GM21423 (cell line): ENCODE results near the gene CMIP.

Experiments
- ATAC-seq: cut with Tn5 transposase; IDR thresholded peaks from one replicate; pipeline ENCODE4 v1.9.1; 2021; ENCODE audit warnings: mild to moderate bottlenecking, moderate library complexity; ENCODE audit not compliant: unreplicated experiment

Gene CMIP

DNA sequence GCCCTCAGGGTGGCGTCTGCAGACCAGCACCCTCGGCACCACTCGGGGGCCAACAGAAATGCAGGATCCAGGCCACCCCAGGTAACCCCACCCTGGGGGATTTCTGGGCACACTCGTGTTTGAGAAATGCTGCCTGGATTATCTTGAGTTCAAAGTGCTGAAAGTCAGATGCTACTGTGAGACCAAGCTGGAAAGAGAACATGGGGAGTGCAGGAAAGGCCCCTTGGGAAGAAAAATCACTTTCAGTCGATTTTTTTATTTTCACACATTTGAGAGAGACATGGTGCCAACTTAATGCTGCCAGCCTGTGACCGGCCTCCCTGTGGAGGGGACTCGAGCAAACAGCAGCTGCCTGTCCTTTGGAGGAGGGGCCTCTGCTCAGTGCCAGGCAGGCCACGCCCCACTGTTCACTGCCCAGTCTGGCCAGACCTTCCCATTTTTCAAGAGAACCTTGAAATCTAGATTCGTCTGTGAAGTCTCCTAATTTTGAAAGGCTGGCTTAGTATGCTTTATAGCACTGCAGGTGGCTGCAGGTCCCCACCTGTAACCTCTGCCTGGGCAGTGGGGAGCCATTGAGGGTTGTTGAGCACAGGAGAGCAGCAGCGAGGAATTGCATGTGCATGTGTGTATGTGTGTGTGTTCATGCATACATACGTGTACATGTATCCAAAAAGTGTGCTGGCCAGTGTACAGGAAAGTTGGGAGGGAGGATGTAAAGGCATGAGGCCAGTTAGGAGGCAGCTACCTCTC, 263.8 kb downstream of the CMIP start:
- ATAC-seq: no peak

DNA sequence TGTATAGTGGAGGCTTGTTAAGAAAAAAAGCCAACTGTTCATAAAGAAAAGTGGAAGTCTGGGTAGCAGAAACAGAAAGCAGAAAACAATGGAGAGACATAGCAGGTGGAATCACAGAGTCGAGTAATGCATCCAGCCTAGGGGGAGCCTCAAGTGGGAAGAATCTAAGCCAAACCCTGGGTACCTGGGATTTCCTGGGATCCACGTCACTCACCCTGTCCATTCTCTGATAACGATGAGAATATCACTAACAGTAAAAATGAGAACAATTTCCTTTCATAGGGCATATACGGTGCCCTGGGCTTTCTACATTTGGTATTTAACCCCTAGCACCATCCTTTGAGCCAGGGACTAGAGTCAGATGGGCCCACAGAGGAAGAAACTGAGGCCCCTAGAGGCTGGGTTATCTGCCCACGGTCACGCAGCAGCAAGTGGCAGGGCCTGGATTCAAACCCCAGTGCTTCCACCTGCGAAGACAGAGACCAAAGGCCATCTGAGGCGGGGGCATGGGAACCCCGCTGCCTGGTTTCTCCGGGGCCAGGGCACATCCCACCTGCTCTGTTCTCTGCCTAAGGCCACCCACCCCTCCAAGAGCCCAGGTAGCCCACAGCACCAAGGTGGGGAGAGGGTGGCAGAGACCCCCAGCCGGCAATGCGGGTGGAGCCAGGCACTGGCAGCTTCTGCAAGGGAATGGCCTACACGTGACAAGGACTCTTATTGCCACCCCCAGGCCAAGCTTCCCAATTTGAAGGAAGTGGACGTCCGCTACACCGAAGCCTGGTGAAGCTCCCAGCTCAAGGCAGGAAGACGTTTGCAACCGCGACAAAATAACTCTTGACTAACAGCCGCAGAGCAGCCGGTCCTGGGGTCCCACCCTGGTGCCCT, 264.6 kb downstream of the CMIP start:
- ATAC-seq: no peak

DNA sequence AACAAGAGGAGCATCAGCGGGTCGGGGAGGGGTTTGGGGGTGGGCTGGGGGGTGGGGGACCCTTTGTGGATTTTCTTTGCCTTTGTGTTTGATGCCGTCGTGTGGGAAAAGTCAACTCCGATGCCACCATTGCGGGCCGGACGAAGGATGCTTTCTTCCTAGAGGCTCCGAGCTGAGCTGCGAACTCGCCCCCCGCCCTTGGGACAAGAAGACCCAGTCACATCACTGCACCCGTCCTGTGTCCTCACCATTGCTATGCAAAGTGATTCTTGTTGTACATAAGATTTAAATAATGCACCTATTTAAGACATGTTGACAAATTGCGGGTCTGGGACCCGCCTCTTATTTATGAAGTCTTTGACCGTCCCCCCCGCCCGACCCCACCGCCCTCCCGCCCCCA, 265.4 kb downstream of the CMIP start:
- ATAC-seq: no peak

GRCh38 chr16:81710596-81710995, 266.0 kb downstream of the CMIP start:
- no peak for ATAC-seq

DNA sequence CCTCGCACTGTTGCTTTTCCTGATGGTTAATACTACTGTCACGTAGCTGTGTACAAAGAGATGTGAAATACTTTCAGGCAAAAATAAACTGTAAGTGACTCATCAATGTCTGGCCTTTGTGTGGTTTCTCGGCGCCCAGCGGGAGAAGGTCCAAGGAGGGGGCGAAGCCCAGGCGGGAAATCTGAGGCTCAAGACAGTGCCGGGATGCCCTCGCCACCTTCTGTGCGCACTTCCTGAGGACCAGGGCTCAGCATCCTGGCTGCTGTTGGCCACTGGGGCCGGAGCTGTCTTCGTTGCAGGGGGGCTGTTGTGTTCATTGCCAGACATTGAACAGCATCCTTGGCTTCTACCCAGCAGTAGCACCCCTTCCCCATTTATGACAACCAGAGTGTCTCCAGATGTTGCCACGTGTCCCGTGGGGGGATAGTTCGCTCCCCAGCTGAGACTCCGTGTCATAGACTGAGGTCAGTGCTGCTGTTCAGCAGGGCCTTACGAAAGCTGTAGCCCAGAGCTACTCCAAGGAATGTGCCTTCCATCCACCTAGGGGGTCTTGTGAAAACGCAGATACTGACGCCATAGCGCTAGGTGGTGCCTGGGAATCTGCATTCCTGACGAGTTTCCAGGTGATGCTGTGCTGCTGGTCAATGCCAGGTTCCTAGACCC, 267.2 kb downstream of the CMIP start:
- no peak for ATAC-seq

- no peak for ATAC-seq
Measured at GRCh38 chr16:81712681-81713080, 268.1 kb downstream of the CMIP start.

- ATAC-seq: no peak
Measured at GRCh38 chr16:81713295-81713772, 268.7 kb downstream of the CMIP start.

DNA sequence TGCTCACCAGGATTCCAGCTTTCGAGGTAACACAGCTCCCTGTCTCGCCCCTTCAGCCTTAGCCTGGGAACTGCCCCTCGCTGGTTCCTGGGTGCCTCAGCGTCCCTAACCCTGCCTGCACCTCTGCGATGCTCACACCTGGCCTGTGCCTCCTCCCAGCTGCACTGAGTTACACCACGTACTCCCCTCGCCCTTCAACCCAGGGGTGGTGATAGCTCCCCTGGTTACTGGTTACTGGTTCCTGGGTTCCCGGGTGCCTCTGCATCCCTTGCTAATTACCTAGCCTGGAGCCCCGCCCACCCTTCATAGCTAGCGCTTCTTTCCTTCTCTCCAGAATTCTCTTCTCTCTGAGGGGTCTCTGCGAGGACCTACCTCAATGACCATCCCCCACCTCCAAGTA, 269.2 kb downstream of the CMIP start:
- no peak for ATAC-seq

DNA sequence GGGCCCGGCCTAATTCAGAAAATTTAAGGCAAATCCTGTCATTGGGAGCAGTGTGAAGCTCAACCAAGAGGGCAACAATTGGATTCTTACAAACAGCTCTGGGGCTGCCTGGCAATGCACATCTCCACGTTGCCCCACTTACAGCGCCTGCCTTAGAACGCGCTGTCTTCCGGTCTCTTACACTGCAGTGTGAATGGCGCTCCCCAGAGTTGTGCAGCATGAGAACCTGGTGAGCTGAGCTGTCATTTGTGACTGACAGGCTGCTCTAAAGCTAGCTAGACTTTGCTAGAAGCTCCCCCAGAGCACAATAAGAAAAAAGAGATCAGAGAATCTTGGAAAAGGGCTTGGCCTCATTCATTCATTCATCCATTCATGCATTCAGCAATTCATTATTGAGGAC, 270.0 kb downstream of the CMIP start:
- no peak for ATAC-seq

DNA sequence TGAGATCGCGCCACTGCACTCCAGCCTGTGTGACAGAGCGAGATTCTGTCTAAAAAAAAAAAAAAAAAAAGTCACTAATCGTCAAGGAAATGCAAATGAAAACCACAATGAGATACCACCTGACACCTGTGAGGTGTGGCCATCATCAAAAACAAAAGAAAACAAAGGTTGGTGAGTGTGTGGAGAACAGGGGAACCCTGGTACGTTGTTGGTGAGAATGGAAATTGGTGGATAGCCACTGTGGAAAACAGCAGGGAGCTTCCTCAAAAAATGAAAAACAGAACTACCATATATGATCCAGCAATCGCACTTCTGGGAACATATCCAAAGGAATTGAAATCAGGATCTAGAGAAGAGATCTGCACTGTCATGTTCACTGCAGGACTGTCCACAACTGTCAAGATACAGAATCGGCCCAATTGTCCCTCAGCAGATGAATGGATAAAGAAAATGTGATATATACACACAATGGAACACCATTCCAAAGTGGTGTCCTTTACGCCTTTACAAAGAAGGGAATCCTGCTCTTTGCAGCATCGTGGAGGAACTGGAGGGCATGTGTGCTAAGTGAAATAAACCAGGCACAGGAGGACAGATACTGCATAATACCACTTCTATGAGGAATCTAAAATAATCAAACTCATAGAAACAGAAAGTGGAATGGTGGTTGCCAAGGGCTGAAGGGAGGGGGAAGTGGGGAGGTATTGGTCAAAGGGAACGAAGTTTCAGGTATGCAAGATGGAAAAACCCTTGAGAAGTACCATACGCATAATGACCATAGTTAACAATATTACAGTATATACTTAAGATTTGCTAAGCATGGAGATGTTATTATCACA, 271.0 kb downstream of the CMIP start:
- peak; percentile 54 for ATAC-seq

DNA sequence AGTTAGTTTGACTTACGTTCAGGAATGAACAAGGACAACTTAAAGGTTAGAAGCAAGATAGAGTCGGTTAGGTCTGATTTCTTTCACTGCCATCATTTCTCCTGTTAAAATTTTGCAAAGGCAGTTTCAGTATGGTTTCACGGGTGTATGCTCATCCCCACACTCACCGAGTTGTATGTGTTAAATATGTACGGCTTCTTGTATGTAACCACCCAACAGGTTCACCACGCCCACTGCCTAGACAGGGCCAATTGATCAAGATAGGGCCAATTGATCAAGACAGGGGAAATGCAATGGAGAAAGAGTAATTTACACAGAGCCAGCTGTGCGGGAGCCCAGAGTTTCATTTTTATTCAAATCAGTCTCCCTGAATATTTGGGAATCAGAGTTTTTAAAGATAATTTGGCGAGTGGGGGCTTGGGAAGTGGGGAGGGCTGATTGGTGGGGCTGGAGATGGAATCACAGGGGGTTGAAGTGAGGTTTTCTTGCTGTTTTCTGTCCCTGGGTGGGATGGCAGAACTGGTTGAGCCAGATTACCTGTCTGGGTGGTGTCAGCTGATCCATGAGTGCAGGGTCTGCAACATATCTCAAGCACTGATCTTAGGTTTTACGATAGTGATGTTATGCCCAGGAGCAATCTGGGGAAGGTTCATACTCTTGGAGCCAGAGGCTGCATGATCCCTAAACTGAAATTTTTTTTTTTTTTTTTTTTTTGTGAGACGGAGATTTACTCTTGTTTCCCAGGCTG, 272.0 kb downstream of the CMIP start:
- ATAC-seq: peak; percentile 64

DNA sequence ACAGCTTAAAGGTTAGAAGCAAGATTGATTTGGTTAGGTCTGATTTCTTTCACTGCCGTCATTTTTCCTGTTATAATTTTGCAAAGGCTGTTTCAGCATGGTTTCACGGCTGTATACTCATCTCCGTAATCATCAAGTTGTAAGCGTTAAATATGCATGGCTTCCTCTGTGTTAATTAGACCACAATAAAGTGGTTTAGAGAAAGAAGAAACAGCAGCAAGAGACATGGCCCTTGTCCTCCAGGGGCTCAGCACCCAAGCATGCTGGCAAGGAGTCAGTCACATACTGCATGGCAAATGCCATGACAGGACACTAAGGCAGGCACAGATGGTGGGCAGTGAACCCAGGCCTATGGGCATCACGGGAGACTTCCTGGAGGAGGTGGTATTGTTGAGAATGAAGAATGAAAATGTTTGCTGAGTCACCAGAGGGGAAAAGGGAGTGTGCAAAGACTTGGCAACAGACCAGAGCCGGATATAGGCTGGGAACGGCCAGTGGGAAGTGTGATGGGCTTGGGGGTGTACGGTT, 273.1 kb downstream of the CMIP start:
- ATAC-seq: no peak

- ATAC-seq: no peak
Measured at GRCh38 chr16:81718637-81719036, 274.0 kb downstream of the CMIP start.

- ATAC-seq: no peak
Measured at GRCh38 chr16:81719993-81720392, 275.4 kb downstream of the CMIP start.

GRCh38 chr16:81720973-81721906, 276.6 kb downstream of the CMIP start:
- ATAC-seq: no peak

- ATAC-seq: peak; percentile 57
Measured at GRCh38 chr16:81723098-81723723, 278.6 kb downstream of the CMIP start.

GRCh38 chr16:81728435-81728834, 283.8 kb downstream of the CMIP start:
- no peak for ATAC-seq

DNA sequence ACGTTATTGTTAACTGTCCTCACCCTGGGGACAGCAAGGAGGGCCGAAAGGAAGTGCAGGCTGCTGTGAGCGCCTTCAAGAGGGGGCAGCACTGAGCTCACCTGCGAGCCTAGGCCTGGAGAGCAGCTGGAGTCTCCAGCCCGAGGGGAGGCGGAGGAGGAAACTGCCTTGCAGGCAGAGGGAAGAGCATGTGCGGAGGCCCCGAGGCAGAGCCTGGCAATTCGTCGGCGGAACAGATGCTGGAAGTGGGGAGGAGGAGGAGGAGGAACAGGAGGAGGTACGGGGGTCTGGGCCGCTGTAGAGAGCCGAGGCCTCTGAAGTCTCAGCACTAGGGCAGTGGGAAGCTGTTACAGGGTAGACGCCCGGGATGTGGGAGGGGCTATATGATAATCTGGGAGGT, 284.8 kb downstream of the CMIP start:
- ATAC-seq: no peak
